ENCODE data around the gene LRRC56.

GRCh38 chr11:495537-495931 is 41.8 kb upstream of the LRRC56 start:
- TF ChIP-seq, protein P1, sequence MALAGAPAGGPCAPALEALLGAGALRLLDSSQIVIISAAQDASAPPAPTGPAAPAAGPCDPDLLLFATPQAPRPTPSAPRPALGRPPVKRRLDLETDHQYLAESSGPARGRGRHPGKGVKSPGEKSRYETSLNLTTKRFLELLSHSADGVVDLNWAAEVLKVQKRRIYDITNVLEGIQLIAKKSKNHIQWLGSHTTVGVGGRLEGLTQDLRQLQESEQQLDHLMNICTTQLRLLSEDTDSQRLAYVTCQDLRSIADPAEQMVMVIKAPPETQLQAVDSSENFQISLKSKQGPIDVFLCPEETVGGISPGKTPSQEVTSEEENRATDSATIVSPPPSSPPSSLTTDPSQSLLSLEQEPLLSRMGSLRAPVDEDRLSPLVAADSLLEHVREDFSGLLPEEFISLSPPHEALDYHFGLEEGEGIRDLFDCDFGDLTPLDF (CRISPR knock-in tag; IDR thresholded peaks at IDR 0.05), result no peak
- TF ChIP-seq, protein P2, sequence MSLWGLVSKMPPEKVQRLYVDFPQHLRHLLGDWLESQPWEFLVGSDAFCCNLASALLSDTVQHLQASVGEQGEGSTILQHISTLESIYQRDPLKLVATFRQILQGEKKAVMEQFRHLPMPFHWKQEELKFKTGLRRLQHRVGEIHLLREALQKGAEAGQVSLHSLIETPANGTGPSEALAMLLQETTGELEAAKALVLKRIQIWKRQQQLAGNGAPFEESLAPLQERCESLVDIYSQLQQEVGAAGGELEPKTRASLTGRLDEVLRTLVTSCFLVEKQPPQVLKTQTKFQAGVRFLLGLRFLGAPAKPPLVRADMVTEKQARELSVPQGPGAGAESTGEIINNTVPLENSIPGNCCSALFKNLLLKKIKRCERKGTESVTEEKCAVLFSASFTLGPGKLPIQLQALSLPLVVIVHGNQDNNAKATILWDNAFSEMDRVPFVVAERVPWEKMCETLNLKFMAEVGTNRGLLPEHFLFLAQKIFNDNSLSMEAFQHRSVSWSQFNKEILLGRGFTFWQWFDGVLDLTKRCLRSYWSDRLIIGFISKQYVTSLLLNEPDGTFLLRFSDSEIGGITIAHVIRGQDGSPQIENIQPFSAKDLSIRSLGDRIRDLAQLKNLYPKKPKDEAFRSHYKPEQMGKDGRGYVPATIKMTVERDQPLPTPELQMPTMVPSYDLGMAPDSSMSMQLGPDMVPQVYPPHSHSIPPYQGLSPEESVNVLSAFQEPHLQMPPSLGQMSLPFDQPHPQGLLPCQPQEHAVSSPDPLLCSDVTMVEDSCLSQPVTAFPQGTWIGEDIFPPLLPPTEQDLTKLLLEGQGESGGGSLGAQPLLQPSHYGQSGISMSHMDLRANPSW (CRISPR knock-in tag; conservative IDR thresholded peaks at IDR 0.05; ENCODE audit: low read depth), result no peak
- TF ChIP-seq EMX1 (CRISPR knock-in tag; IDR thresholded peaks at IDR 0.05), result no peak
- TF ChIP-seq, protein P3, sequence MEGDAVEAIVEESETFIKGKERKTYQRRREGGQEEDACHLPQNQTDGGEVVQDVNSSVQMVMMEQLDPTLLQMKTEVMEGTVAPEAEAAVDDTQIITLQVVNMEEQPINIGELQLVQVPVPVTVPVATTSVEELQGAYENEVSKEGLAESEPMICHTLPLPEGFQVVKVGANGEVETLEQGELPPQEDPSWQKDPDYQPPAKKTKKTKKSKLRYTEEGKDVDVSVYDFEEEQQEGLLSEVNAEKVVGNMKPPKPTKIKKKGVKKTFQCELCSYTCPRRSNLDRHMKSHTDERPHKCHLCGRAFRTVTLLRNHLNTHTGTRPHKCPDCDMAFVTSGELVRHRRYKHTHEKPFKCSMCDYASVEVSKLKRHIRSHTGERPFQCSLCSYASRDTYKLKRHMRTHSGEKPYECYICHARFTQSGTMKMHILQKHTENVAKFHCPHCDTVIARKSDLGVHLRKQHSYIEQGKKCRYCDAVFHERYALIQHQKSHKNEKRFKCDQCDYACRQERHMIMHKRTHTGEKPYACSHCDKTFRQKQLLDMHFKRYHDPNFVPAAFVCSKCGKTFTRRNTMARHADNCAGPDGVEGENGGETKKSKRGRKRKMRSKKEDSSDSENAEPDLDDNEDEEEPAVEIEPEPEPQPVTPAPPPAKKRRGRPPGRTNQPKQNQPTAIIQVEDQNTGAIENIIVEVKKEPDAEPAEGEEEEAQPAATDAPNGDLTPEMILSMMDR (IDR thresholded peaks at IDR 0.05), result no peak
- TF ChIP-seq NR2C2 (CRISPR knock-in tag; IDR thresholded peaks at IDR 0.05), result no peak
- TF ChIP-seq PRRX2 (CRISPR knock-in tag; IDR thresholded peaks at IDR 0.05), result no peak
- TF ChIP-seq CBFB (CRISPR knock-in tag; IDR thresholded peaks at IDR 0.05; ENCODE audit: low read depth), result no peak
- TF ChIP-seq MLX (CRISPR knock-in tag; IDR thresholded peaks at IDR 0.05), result no peak
- TF ChIP-seq, protein P4, sequence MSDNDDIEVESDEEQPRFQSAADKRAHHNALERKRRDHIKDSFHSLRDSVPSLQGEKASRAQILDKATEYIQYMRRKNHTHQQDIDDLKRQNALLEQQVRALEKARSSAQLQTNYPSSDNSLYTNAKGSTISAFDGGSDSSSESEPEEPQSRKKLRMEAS (CRISPR knock-in tag; IDR thresholded peaks at IDR 0.05), result no peak
- no peak for TF ChIP-seq NFATC4 (CRISPR knock-in tag; IDR thresholded peaks at IDR 0.05)
- TF ChIP-seq, protein P5, sequence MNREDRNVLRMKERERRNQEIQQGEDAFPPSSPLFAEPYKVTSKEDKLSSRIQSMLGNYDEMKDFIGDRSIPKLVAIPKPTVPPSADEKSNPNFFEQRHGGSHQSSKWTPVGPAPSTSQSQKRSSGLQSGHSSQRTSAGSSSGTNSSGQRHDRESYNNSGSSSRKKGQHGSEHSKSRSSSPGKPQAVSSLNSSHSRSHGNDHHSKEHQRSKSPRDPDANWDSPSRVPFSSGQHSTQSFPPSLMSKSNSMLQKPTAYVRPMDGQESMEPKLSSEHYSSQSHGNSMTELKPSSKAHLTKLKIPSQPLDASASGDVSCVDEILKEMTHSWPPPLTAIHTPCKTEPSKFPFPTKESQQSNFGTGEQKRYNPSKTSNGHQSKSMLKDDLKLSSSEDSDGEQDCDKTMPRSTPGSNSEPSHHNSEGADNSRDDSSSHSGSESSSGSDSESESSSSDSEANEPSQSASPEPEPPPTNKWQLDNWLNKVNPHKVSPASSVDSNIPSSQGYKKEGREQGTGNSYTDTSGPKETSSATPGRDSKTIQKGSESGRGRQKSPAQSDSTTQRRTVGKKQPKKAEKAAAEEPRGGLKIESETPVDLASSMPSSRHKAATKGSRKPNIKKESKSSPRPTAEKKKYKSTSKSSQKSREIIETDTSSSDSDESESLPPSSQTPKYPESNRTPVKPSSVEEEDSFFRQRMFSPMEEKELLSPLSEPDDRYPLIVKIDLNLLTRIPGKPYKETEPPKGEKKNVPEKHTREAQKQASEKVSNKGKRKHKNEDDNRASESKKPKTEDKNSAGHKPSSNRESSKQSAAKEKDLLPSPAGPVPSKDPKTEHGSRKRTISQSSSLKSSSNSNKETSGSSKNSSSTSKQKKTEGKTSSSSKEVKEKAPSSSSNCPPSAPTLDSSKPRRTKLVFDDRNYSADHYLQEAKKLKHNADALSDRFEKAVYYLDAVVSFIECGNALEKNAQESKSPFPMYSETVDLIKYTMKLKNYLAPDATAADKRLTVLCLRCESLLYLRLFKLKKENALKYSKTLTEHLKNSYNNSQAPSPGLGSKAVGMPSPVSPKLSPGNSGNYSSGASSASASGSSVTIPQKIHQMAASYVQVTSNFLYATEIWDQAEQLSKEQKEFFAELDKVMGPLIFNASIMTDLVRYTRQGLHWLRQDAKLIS (CRISPR knock-in tag; IDR thresholded peaks at IDR 0.05; ENCODE audit: borderline replicate concordance), result no peak
- TF ChIP-seq GABPB1 (CRISPR knock-in tag; IDR thresholded peaks at IDR 0.05), result no peak
